GM10266 (cell line): ENCODE measurements around the gene GALNT14.

Source experiments
- DNase-seq: peaks from one replicate; pipeline ENCODE4 v3.0.0; 2012; ENCODE audit errors: extremely low spot score
- CTCF ChIP-seq: IDR thresholded peaks from 2 replicates; pipeline ENCODE4 v1.5.1; 2012; ENCODE audit warnings: mild to moderate bottlenecking, low read depth; ENCODE audit not compliant: control insufficient read depth, insufficient read depth; ENCODE audit errors: missing control alignments

Gene GALNT14

GRCh38 chr2:31013301-31013700 lies 124.9 kb downstream of the GALNT14 start:
- no peak for TF ChIP-seq CTCF
- DNase-seq: no peak

GRCh38 chr2:31012406-31012805 lies 125.8 kb downstream of the GALNT14 start:
- no peak for DNase-seq
- TF ChIP-seq CTCF: no peak

- TF ChIP-seq CTCF: no peak
- no peak for DNase-seq
Measured at GRCh38 chr2:31011587-31011986, 126.7 kb downstream of the GALNT14 start.

- no peak for TF ChIP-seq CTCF
- no peak for DNase-seq
Measured at GRCh38 chr2:31008561-31009114, 129.6 kb downstream of the GALNT14 start.

- DNase-seq: no peak
- TF ChIP-seq CTCF: no peak
Measured at GRCh38 chr2:31004257-31004656, 134.0 kb downstream of the GALNT14 start.

- TF ChIP-seq CTCF: no peak
- DNase-seq: no peak
Measured at GRCh38 chr2:31003749-31004148, 134.5 kb downstream of the GALNT14 start.

GRCh38 chr2:31002537-31003150 lies 135.6 kb downstream of the GALNT14 start:
- TF ChIP-seq CTCF: no peak
- no peak for DNase-seq
